ENCODE measurements around the gene FBXO46.

The FBXO46 gene, protein sequence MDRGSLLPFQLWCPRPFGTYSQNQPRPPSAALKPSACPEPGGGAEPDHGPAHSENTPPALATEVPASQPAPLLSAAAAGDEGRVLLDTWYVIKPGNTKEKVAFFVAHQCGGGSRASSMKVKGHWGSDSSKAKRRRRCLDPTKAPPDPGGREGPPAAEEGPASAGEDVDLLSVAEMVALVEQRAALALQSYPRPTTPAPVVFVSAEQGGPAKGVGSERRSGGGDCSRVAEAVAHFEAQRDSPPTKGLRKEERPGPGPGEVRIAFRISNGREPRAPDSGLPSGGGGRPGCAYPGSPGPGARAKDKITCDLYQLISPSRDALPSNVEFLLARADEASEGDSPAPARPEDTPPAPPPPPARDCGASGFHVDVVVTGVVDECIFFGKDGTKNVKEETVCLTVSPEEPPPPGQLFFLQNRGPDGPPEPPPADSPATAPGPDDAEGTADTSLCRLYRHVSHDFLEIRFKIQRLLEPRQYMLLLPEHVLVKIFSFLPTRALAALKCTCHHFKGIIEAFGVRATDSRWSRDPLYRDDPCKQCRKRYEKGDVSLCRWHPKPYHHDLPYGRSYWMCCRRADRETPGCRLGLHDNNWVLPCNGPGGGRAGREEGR

DNA sequence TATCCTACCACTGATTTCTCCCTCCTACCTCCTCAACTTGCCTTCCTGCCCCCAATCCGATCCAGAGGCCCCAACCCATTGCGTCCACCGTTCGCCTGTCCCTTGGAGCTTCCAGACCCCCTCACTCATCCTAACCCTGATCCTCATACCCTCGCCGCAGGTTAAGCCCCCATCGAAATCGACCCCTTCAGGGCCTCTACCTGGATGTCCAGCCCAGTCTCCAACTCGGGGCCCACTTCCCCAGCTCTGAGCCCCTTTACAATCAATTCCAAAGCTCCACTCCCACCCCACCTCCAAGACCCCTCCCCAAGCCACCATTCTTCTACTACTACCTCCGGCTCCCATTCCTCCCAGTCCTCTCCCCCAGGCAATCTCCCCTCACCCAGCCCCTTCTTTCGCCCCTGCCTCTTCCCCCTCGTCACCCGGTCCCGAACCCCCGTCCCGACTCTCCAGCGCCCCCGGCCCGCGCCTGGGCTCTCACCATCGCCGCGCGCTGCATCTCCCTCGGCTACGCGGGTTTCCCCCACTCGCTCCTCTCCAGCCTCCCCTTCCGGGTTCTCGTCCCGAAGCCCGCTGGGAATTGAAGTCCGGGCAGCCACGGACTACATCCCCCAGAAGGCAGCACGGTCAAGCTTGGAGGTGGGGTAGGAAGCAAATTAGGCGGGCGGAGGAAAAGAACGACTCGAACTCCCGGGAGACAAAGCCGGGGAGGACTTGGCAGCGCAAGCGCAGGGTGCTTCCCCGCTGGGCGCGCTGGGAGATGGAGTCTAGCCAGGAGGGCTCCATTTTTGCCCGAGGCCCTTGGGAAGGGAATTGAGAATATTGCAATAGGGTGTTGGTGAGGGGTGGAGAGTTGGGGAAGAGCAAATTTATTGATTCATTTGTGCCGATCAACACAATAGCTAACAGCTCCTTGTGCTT, at the start of gene FBXO46:
Gene FBXO46, minus strand, starts transcription at position 529 of the 921 bp plus-strand sequence. CDS start 17,401 bp downstream, outside the sequence.
- H3K4me3 ChIP-seq, result peak within 1 kb of the TSS; percentile 78 to 93 (median 86)
- H3K27me3 ChIP-seq, result no peaks in the 10 kb centered on the region
- H3K9ac ChIP-seq, result peak within 1 kb of the TSS; percentile 80 to 93 (median 88)
- H3K9me3 ChIP-seq (replicated peaks in 1 of 11), result no peaks in the 10 kb centered on the region
- TF ChIP-seq Cebpa-rat (IDR thresholded peaks at IDR 0.05), result no peak
- H4K20me1 ChIP-seq, result peaks cover 6 to 45% (median 28%) of the 10 kb centered on the region in 11 experiments; a peak in 18 of 22 replicates
- H3K36me3 ChIP-seq, result peaks cover 0 to 15% (median 0%) of the 10 kb centered on the region in 11 experiments; a peak in 5 of 22 replicates
- peak within 1 kb of the TSS; percentile 60 to 84 (median 76) for H3K27ac ChIP-seq
- peak within 1 kb of the TSS; percentile 79 to 98 (median 90) for H3K4me2 ChIP-seq
- H3K4me1 ChIP-seq, result peaks cover 23 to 35% (median 27%) of the 10 kb centered on the region in 10 experiments

DNA sequence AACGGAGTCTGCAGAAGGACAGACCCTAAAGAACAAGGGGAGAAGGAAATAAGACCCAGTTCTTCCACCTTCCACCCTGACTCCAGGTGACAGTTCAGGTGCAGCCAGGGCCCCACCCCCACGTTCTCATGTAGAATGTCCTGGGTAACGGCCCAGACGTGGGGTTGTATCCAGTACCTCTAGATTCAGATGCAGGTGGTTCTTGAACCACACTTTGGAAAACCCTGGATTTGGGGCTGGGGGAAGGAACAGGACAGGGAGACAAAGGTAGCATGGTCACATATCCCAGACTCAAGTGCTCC, 49.4 kb upstream of the FBXO46 start:
- Histone ChIP-seq H3K36me3 (peaks cover 0 to 38% (median 15%) of the 10 kb centered on the region in 11 experiments; a peak in 13 of 22 replicates), H3K4me3 (no peak overlapping the region), H3K4me2 (peak overlapping the region in 6 of 11 experiments; percentile 73 to 95 (median 86); a peak in 8 of 22 replicates), H3K9me3 (replicated peaks in 1 of 11) (no peaks in the 10 kb centered on the region), H3K9ac (no peak overlapping the region), H4K20me1 (peaks cover 54 to 91% (median 81%) of the 10 kb centered on the region in 11 experiments), H3K4me1 (peaks cover 23 to 41% (median 33%) of the 10 kb centered on the region in 10 experiments), H3K27ac (no peak overlapping the region), H3K27me3 (peaks cover 6 to 89% (median 24%) of the 10 kb centered on the region in 11 experiments; a peak in 17 of 22 replicates)
- no peak for TF ChIP-seq Cebpa-rat (IDR thresholded peaks at IDR 0.05)

DNA sequence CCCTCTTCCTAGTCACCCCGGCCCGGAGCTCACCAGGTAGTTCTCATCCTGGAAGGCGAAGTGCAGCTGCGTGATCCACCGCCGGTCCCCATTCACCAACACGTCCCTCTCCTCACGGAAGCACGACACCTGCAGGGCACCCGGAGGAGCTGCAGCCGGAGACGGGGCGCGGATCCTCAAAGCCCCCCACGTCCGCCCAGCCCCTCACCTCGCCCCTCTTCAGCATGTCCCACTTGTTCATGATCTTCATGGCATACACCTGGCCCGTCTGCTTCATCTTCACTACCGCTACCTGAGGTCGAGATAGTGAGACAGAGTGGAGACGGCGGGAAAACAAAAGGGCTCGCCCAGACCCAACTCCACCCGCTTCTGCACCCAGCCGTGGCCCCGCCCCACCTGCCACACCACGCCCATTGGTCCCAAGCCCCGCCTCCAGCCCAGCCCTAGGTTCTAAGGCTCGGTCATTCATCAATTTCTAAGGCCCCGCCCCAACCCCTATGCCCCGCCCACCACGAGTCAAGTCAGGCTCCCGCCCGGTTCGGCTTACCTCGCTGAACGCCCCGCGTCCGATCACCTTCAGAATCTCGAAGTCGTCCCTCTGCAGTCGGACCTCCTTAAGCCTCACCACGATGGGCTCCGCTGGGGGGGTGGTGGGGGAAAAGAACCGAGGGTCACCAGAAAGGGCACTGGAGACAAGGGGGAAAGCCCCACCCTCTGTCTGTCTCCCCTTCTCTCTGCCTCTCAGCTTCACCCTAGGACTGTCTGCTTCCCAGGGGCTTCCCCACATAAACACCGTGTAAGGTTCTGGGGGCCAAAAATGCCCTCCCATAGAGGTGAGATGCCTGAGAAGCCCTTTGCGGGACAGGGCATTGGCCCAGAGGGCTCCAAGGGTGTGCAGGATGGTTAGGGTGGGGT, 48.8 kb upstream of the FBXO46 start:
- peak overlapping the region in 4 of 11 experiments; percentile 27 to 49 (median 33); a peak in 2 of 22 replicates for H3K9ac ChIP-seq
- peaks cover 23 to 41% (median 33%) of the 10 kb centered on the region in 10 experiments for H3K4me1 ChIP-seq

DNA sequence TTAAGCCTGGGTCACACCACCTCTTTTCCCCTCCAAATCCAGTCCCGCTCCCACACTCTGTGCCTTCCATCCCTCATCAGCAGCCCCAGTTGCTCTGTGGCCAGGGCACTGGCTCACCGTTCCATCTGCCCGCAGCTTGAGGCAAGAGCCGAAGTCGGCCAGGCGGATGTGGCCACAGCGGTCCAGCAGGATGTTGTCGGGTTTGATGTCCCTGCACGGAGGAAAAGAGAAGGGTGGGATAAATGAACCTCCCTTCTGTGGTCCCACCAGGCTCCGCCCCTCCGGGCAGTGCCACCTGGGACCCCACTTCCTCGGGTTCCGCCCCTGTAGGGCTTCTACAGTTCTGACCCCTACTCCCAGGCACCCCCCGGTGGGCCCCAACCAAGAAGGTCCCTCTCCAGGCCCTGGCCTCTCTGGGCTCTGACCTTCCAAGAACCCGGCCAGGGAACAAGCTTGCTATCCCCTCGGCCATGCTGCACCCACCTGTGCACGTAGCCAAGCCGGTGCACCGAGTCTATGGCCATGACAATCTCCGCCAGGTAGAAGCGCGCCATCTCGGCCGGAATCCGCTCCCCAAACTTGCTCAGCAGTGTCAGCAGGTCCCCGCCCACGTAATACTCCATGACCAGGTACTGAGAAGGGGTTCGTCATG, 47.4 kb upstream of the FBXO46 start:
- no peak for TF ChIP-seq Cebpa-rat (IDR thresholded peaks at IDR 0.05)
- no peaks in the 10 kb centered on the region for H3K9me3 ChIP-seq (replicated peaks in 1 of 11)
- no peak overlapping the region for H3K9ac ChIP-seq
- H4K20me1 ChIP-seq, result peaks cover 37 to 90% (median 66%) of the 10 kb centered on the region in 11 experiments
- peaks cover 0 to 32% (median 15%) of the 10 kb centered on the region in 11 experiments; a peak in 12 of 22 replicates for H3K36me3 ChIP-seq
- peaks cover 25 to 42% (median 39%) of the 10 kb centered on the region in 10 experiments for H3K4me1 ChIP-seq
- no peak overlapping the region for H3K27ac ChIP-seq
- no peak overlapping the region for H3K4me3 ChIP-seq
- peaks cover 6 to 89% (median 17%) of the 10 kb centered on the region in 11 experiments; a peak in 17 of 22 replicates for H3K27me3 ChIP-seq
- peak overlapping the region in 9 of 11 experiments; percentile 61 to 95 (median 85); a peak in 16 of 22 replicates for H3K4me2 ChIP-seq

More for the DNA sequence above, 48.8 kb upstream of the FBXO46 start:
- Histone ChIP-seq H3K27me3 (peaks cover 6 to 89% (median 18%) of the 10 kb centered on the region in 11 experiments; a peak in 17 of 22 replicates), H4K20me1 (peaks cover 48 to 91% (median 77%) of the 10 kb centered on the region in 11 experiments), H3K36me3 (peaks cover 0 to 38% (median 15%) of the 10 kb centered on the region in 11 experiments; a peak in 12 of 22 replicates), H3K27ac (no peak overlapping the region), H3K9me3 (replicated peaks in 1 of 11) (no peaks in the 10 kb centered on the region), H3K4me3 (peak overlapping the region in 7 of 10 experiments; percentile 9 to 51 (median 27); a peak in 7 of 20 replicates), H3K4me2 (peak overlapping the region; percentile 61 to 95 (median 80))
- no peak for TF ChIP-seq Cebpa-rat (IDR thresholded peaks at IDR 0.05)

DNA sequence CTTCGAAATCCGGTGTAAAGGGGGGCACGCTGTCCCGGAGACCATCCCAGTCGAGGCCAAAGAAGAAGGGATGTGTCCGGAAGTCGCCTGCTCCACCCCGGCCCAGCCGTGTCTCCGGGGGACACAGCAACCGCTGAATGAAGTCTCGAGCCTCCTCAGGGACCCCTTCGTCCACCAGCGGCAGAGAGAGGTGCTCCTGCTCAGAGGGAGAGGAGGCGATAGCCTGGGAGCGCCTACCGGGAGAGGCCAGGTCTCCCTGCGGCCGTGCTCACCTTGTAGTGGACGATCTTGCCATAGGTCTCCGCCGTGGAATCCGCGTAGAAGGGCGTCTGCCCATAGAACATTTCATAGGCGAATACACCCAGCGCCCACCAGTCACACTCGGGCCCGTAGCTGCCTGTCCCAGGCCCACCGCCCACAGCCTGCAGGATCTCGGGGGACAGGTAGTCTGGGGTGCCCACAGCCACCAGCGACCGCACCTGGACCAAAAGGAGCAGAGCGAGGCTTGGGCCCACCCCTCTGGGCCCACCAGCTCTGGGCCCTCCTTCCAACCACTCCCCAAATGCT, 46.8 kb upstream of the FBXO46 start:
- peaks cover 0 to 36% (median 15%) of the 10 kb centered on the region in 11 experiments; a peak in 12 of 22 replicates for H3K36me3 ChIP-seq

DNA sequence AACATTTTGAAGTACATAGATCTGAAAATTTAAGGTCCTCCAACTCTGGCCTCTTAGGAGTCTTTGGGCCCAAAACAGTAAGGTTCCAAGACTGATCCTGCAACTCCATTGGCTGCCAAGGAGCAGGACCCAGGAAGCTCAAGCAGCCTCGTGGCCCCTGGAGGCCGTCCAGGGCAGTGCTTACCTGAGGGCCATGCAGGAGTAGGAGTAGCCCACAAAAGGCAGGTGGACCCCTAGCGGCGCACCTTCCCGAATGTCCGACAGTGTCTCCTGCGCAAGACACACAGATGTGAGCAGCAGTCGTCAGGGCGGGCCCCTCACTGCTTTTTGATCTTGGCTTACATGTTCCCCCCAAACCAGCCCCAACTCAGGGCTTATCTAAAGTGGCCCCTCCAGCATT, 44.1 kb upstream of the FBXO46 start:
- Histone ChIP-seq H3K4me2 (no peak overlapping the region; a peak in 1 of 22 replicates), H3K9me3 (replicated peaks in 1 of 11) (no peaks in the 10 kb centered on the region), H3K27me3 (peaks cover 0 to 81% (median 1%) of the 10 kb centered on the region in 11 experiments; a peak in 14 of 22 replicates), H3K27ac (no peak overlapping the region), H3K9ac (no peak overlapping the region), H4K20me1 (peaks cover 34 to 90% (median 63%) of the 10 kb centered on the region in 11 experiments), H3K4me1 (peaks cover 16 to 56% (median 51%) of the 10 kb centered on the region in 10 experiments), H3K36me3 (peaks cover 0 to 41% (median 15%) of the 10 kb centered on the region in 11 experiments; a peak in 12 of 22 replicates), H3K4me3 (no peak overlapping the region)
- TF ChIP-seq Cebpa-rat (IDR thresholded peaks at IDR 0.05), result no peak

More for the DNA sequence above, 46.8 kb upstream of the FBXO46 start:
- Histone ChIP-seq H3K4me2 (no peak overlapping the region), H3K27ac (no peak overlapping the region), H3K4me1 (peaks cover 29 to 49% (median 45%) of the 10 kb centered on the region in 10 experiments), H3K4me3 (no peak overlapping the region), H3K9ac (no peak overlapping the region), H4K20me1 (peaks cover 40 to 90% (median 69%) of the 10 kb centered on the region in 11 experiments), H3K27me3 (peaks cover 6 to 90% (median 17%) of the 10 kb centered on the region in 11 experiments; a peak in 17 of 22 replicates), H3K9me3 (replicated peaks in 1 of 11) (no peaks in the 10 kb centered on the region)
- no peak for TF ChIP-seq Cebpa-rat (IDR thresholded peaks at IDR 0.05)

DNA sequence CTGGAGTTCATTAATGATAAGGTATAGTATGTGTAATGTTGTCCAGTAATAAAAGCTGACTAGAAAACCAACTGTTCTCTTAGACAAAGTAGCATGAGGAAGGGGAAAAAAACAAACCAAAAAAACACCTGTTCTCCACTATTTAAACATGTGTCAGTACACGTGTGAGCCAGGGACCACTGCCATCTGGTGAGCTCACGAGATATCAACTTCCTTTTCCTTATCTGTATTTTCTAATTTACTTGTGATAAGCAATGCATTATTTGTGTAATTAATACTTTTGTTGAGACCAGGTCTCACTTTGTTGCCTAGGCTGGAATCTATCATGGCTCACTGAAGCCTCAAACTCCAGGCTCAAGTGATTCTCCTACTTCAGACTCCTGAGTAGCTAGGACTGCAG, 42.7 kb upstream of the FBXO46 start:
- no peak for TF ChIP-seq Cebpa-rat (IDR thresholded peaks at IDR 0.05)
- no peaks in the 10 kb centered on the region for H3K9me3 ChIP-seq (replicated peaks in 1 of 11)
- no peak overlapping the region for H3K4me3 ChIP-seq
- H3K4me1 ChIP-seq, result peaks cover 6 to 48% (median 41%) of the 10 kb centered on the region in 10 experiments; a peak in 18 of 20 replicates
- H3K36me3 ChIP-seq, result peaks cover 0 to 40% (median 15%) of the 10 kb centered on the region in 11 experiments; a peak in 12 of 22 replicates
- no peak overlapping the region for H3K27ac ChIP-seq
- H3K27me3 ChIP-seq, result peaks cover under 1 to 68% (median 2%) of the 10 kb centered on the region in 11 experiments; a peak in 17 of 22 replicates
- H3K4me2 ChIP-seq, result peak overlapping the region in 8 of 11 experiments; percentile 69 to 100 (median 92); a peak in 14 of 22 replicates
- H3K9ac ChIP-seq, result no peak overlapping the region
- peaks cover 24 to 80% (median 50%) of the 10 kb centered on the region in 11 experiments for H4K20me1 ChIP-seq
